Posterior vena cava (tissue), 2 donors: ENCODE measurements around the gene TSC1. TPM values are rescaled to one million over a fixed set of nuclear protein-coding genes. Genes with fewer than 3 reads are reported as not detected.

Experiments used
- DNase-seq: peaks from one replicate; pipeline ENCODE4 v3.0.0-alpha.2; 2020; ENCODE audit warnings: low spot score
- intact Hi-C, 2 donors: fragments of 100-400 bp; cut with DNase I; formaldehyde crosslinking; loops; one replicate each; pipeline versions ENCODE4 v1.14.1 to v1.14.2; 2022 to 2023
- microRNA-seq, 2 donors: library from miRNA; unstranded; fragments of <30 nt; microRNA quantifications; one replicate each; pipeline ENCODE4 v1.2.0, GENCODE V29; 2020 to 2021; ENCODE audit warnings: borderline microRNAs expressed in 2 of 2
- total RNA-seq, 2 donors: library from RNA; stranded (reverse); fragmentation: NEBNext Ultra II Directional; extraction: Animal tissue kit (Norgen Biotek cat#: 25700); gene quantifications; one replicate each; pipeline ENCODE4 v1.2.1, GENCODE V29; 2021
- donor health status: DM: yes; HTN: yes; CAD: no.
- donor health status: DM: yes; HTN: yes; CAD: no.

Gene TSC1
- total RNA-seq, 2 donors from 2014 or later: 32.5 to 33.5 TPM

GRCh38 chr9:132846918-132847515 is 97.4 kb downstream of the TSC1 start:
- intact Hi-C loops: no loop called here
- peak; percentile 70 for DNase-seq

DNA sequence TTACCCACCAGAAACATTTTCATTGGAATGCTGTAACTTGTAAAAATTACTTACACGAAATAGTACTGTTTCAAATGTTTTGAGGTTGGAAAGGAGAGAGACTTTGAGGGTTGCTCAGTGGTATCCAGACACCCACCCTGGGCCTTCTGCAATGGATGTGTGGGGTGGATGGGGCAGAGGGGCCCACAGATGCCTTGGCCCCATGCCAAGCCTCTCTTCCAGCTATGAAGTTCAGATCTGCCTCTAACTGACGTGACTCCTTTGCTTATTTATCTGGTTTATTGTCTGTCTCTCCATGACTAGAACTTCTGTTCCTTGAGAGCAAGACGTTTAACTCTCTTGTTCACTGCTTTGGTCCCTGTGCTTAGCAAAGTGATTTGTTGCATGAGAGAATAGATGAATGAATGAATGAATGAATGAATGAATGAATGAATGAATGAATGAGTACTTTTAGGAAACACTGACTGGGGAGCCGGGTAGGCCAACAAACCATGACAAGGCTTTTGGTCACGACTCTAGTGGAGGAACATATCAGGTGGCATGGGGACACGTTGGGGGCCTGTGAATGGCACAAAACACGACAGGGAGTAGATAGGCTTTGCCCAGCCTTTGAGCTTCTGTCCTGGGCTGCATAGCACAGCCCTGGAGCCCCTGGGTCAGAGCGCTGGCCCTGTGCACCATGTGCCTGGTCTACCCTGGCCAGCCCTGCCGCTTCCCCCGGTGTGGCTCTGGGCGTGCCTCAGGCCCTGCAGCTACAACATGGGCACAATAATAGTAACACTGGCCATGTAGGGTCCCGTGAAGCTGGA is 98.1 kb downstream of the TSC1 start:
- intact Hi-C loops: no loop called here
- peak; percentile 14 for DNase-seq

GRCh38 chr9:132842124-132843044 is 102.0 kb downstream of the TSC1 start:
- peak; percentile 18 for DNase-seq
- intact Hi-C loops: no loop called here

Small RNA genes lying within 50 kb of the gene (microRNA-seq; reads per million reads assigned to microRNA genes)
- 2.6 to 2.9 reads per million in 2 donors for gene MIR548AW

Other genes starting within 250 kb of the TSC1 start
- 1 to 10 TPM in 1 of 2 donors, under 1 TPM in 1; 0.24 to 1.3 TPM for gene AK8, start 66.3 kb downstream of the TSC1 start, total RNA-seq
- 1 to 10 TPM; 2.7 to 3.7 TPM for gene SPACA9, start 65.7 kb downstream of the TSC1 start, total RNA-seq
- gene GFI1B, start 34.1 kb upstream of the TSC1 start, total RNA-seq: not detected
- 10 to 100 TPM; 25.9 to 27.9 TPM for gene GTF3C5, start 86.4 kb upstream of the TSC1 start, total RNA-seq
- gene CEL, start 117.4 kb upstream of the TSC1 start, total RNA-seq: 1 to 10 TPM in 1 of 2 donors, under 1 TPM in 1; 0.51 to 2.8 TPM
- gene RALGDS, start 176.6 kb upstream of the TSC1 start, total RNA-seq: 10 to 100 TPM; 27.6 to 28.3 TPM
- 10 to 100 TPM; 14.2 to 19.9 TPM for gene GBGT1, start 219.3 kb upstream of the TSC1 start, total RNA-seq